ENCODE results near the gene CA11.

The CA11 gene

GRCh38 chr19:48603449-48603848 lies 42.5 kb downstream of the CA11 start:
- ChIA-PET CTCF (no interaction called here), POLR2A (ENCODE audit: low non-redundant PET) (no interaction called here)
- no peak overlapping the region for H3K27ac ChIP-seq
- DNase-seq (ENCODE audit: low spot score), result no peak
- TF ChIP-seq CTCF (conservative IDR thresholded peaks at IDR 0.05; ENCODE audit: low read depth), result no peak

- CTCF ChIA-PET, result interaction anchor here (0.6 kb wide), 1 partner anchor 337 kb away, joined by 3 read pairs; no protein-coding TSS in a partner anchor
- POLR2A ChIA-PET (ENCODE audit: low non-redundant PET), result no interaction called here
Measured at GRCh38 chr19:48603001-48603400, 43.0 kb downstream of the CA11 start.

GRCh38 chr19:48600679-48601417 lies 45.1 kb downstream of the CA11 start:
- no peak for DNase-seq (ENCODE audit: low spot score)
- CTCF ChIA-PET, result interaction anchor here (0.7 kb wide), 1 partner anchor 414 kb away, joined by 5 read pairs; no protein-coding TSS in a partner anchor
- no peak for TF ChIP-seq CTCF (conservative IDR thresholded peaks at IDR 0.05; ENCODE audit: low read depth)
- no peak overlapping the region for H3K27ac ChIP-seq
- POLR2A ChIA-PET (ENCODE audit: low non-redundant PET), result no interaction called here

More at GRCh38 chr19:48603001-48603400, 43.0 kb downstream of the CA11 start:
- no peak for TF ChIP-seq CTCF (conservative IDR thresholded peaks at IDR 0.05; ENCODE audit: low read depth)
- H3K27ac ChIP-seq, result no peak overlapping the region
- no peak for DNase-seq (ENCODE audit: low spot score)

GRCh38 chr19:48598996-48599700 lies 46.8 kb downstream of the CA11 start:
- TF ChIP-seq CTCF (conservative IDR thresholded peaks at IDR 0.05; ENCODE audit: low read depth), result no peak
- DNase-seq (ENCODE audit: low spot score), result no peak
- ChIA-PET POLR2A (ENCODE audit: low non-redundant PET) (no interaction called here), CTCF (no interaction called here)
- no peak overlapping the region for H3K27ac ChIP-seq

GRCh38 chr19:48596679-48597465 lies 49.1 kb downstream of the CA11 start:
- CTCF ChIA-PET, result no interaction called here

More at GRCh38 chr19:48596679-48597465, 49.1 kb downstream of the CA11 start:
- TF ChIP-seq CTCF (conservative IDR thresholded peaks at IDR 0.05; ENCODE audit: low read depth), result no peak
- no peak for DNase-seq (ENCODE audit: low spot score)
- POLR2A ChIA-PET (ENCODE audit: low non-redundant PET), result no interaction called here
- H3K27ac ChIP-seq, result no peak overlapping the region

All from RWPE1 (cell line).